H1 (cell line): ENCODE data around the gene MFGE8. TPM values are rescaled to one million over a fixed set of nuclear protein-coding genes. Genes with fewer than 3 reads are reported as not detected.

Experiments
- CTCF ChIA-PET: fragments of 300-600 bp; sonication (Branson Sonifier 250); formaldehyde crosslinking; loops from one replicate; lab custom pipeline; 2021; ENCODE audit not compliant: partially characterized antibody; lab: Charles Lee
- POLR2A ChIA-PET: fragments of 300-600 bp; sonication (Branson Sonifier 250); formaldehyde crosslinking; loops from one replicate; lab custom pipeline; 2021; ENCODE audit warnings: inconsistent platforms; ENCODE audit not compliant: partially characterized antibody; lab: Charles Lee
- DNase-seq, 2 experiments: peaks; one replicate each; pipeline versions ENCODE4 v3.0.0 to v3.0.0-alpha.2; 2010 to 2022; ENCODE audit warnings: low spot score in 2 of 2, low read depth in 1 of 2, mixed read lengths in 1 of 2
- FAIRE-seq: peaks from 2 replicates; lab custom pipeline; 2011; peaks lifted over from hg19 to GRCh38; lab: Jason Lieb, UNC
- H2AFZ ChIP-seq: 2 replicates; pipeline ENCODE4 v1.8.1; 2012; ENCODE audit warnings: low read length, inconsistent platforms
- H2AK5ac ChIP-seq: 2 replicates; pipeline ENCODE4 v1.6.1; 2013; ENCODE audit warnings: low read depth, low read length
- H2BK120ac ChIP-seq: replicated peaks from 2 replicates; pipeline ENCODE3; 2013; ENCODE audit warnings: low read depth, low read length, inconsistent platforms
- H2BK12ac ChIP-seq: 2 replicates; pipeline ENCODE4 v1.6.1; 2013; ENCODE audit warnings: low read depth, low read length
- H2BK15ac ChIP-seq: 2 replicates; pipeline ENCODE4 v1.6.1; 2013; ENCODE audit warnings: low read length
- H2BK20ac ChIP-seq: 2 replicates; pipeline ENCODE4 v1.6.1; 2013; ENCODE audit warnings: low read length
- H2BK5ac ChIP-seq: 2 replicates; pipeline ENCODE4 v1.6.1; 2013; ENCODE audit warnings: low read depth, low read length
- H3K14ac ChIP-seq: 2 replicates; pipeline ENCODE4 v1.6.1; 2013; ENCODE audit warnings: inconsistent platforms; ENCODE audit not compliant: insufficient read length
- H3K18ac ChIP-seq: 2 replicates; pipeline ENCODE4 v1.6.1; 2013; ENCODE audit warnings: low read length; ENCODE audit errors: extremely low read depth
- H3K23ac ChIP-seq: 2 replicates; pipeline ENCODE4 v1.6.1; 2013; ENCODE audit warnings: inconsistent platforms; ENCODE audit not compliant: insufficient read length
- H3K23me2 ChIP-seq: 2 replicates; pipeline ENCODE4 v1.6.1; 2013; ENCODE audit warnings: low read depth, low read length
- H3K27ac ChIP-seq: 2 replicates; pipeline ENCODE4 v1.6.1; 2011; ENCODE audit warnings: low read depth, low read length, inconsistent platforms
- H3K27me3 ChIP-seq, 4 experiments: replicated peaks in 1 of 4; 1 replicate in 1 of 4; 2 replicates in 3 of 4; pipeline versions ENCODE4 v1.6.1 to v1.8.1; 2011 to 2013; ENCODE audit warnings: low read length in 3 of 4, mild to moderate bottlenecking in 3 of 4, inconsistent platforms in 2 of 4, mixed read lengths in 2 of 4, moderate library complexity in 1 of 4; ENCODE audit not compliant: control insufficient read depth in 3 of 4, insufficient read depth in 3 of 4; ENCODE audit errors: extremely low read depth in 1 of 4
- H3K36me3 ChIP-seq, 4 experiments: 2 replicates each; pipeline versions ENCODE4 v1.6.1 to v1.8.1; 2011 to 2013; ENCODE audit warnings: mild to moderate bottlenecking in 4 of 4, low read length in 3 of 4, moderate library complexity in 2 of 4, control low read depth in 1 of 4, inconsistent platforms in 1 of 4; ENCODE audit not compliant: insufficient read depth in 4 of 4, control insufficient read depth in 2 of 4
- H3K4ac ChIP-seq: replicated peaks from 2 replicates; pipeline ENCODE3; 2013; ENCODE audit warnings: low read length, low read depth, mixed read lengths, inconsistent platforms; ENCODE audit not compliant: insufficient read length
- H3K4me1 ChIP-seq, 4 experiments: replicated peaks in 1 of 4; 1 replicate in 1 of 4; 2 replicates in 3 of 4; pipeline versions ENCODE4 v1.6.1 to v1.8.1; 2011 to 2013; ENCODE audit warnings: low read length in 3 of 4, inconsistent platforms in 2 of 4, mixed read lengths in 1 of 4; ENCODE audit not compliant: insufficient read depth in 4 of 4, control insufficient read depth in 3 of 4
- H3K4me2 ChIP-seq, 2 experiments: 2 replicates each; pipeline versions ENCODE4 v1.6.1 to v1.8.1; 2011 to 2013; ENCODE audit warnings: low read depth in 2 of 2, low read length in 2 of 2, control low read depth in 1 of 2, inconsistent platforms in 1 of 2, mild to moderate bottlenecking in 1 of 2; ENCODE audit not compliant: insufficient read depth in 1 of 2
- H3K4me3 ChIP-seq, 4 experiments: fragments of 200-600, 300-600 bp in 1 of 4; sonication (generic), shearing (Covaris generic), sonication (Bioruptor Twin) in 1 of 4; 2 replicates each; pipeline versions ENCODE4 v1.5.1 to v1.8.1; 2011 to 2016; ENCODE audit warnings: low read length in 4 of 4, low read depth in 3 of 4, control low read depth in 2 of 4, inconsistent platforms in 2 of 4, mild to moderate bottlenecking in 2 of 4, mixed read lengths in 1 of 4, moderate library complexity in 1 of 4; ENCODE audit not compliant: insufficient read depth in 2 of 4; ENCODE audit errors: extremely low read depth in 1 of 4
- H3K56ac ChIP-seq: replicated peaks from 2 replicates; pipeline ENCODE3; 2013; ENCODE audit warnings: low read depth, mild to moderate bottlenecking, mixed read lengths, low read length, inconsistent platforms; ENCODE audit not compliant: insufficient read length
- H3K79me1 ChIP-seq: 2 replicates; pipeline ENCODE4 v1.6.1; 2013; ENCODE audit warnings: low read depth, low read length, control low read depth
- H3K79me2 ChIP-seq, 2 experiments: 2 replicates each; pipeline versions ENCODE4 v1.6.1 to v1.8.1; 2012 to 2013; ENCODE audit warnings: low read length in 2 of 2, mild to moderate bottlenecking in 2 of 2, inconsistent platforms in 1 of 2; ENCODE audit not compliant: insufficient read depth in 2 of 2, control insufficient read depth in 1 of 2
- H3K9ac ChIP-seq, 4 experiments: replicated peaks in 1 of 4; 1 replicate in 1 of 4; 2 replicates in 3 of 4; pipeline versions ENCODE4 v1.6.1 to v1.8.1; 2011 to 2013; ENCODE audit warnings: low read depth in 3 of 4, low read length in 3 of 4, control low read depth in 2 of 4, mild to moderate bottlenecking in 2 of 4, moderate library complexity in 2 of 4, inconsistent platforms in 1 of 4; ENCODE audit errors: extremely low read depth in 1 of 4
- H3K9me3 ChIP-seq, 2 experiments: 2 replicates each; pipeline versions ENCODE4 v1.6.1 to v1.8.1; 2012 to 2013; ENCODE audit warnings: mild to moderate bottlenecking in 2 of 2, moderate library complexity in 2 of 2, control low read depth in 1 of 2, inconsistent platforms in 1 of 2, low read depth in 1 of 2, low read length in 1 of 2, mixed read lengths in 1 of 2; ENCODE audit not compliant: insufficient read depth in 2 of 2
- H4K20me1 ChIP-seq, 2 experiments: replicated peaks in 1 of 2; 2 replicates each; pipeline versions ENCODE3 to v1.8.1; 2011 to 2013; ENCODE audit warnings: inconsistent platforms in 2 of 2, low read length in 2 of 2, mild to moderate bottlenecking in 1 of 2; ENCODE audit not compliant: insufficient read depth in 2 of 2, control insufficient read depth in 1 of 2
- H4K5ac ChIP-seq: 2 replicates; pipeline ENCODE4 v1.6.1; 2013; ENCODE audit warnings: low read length, low read depth, mixed read lengths, inconsistent platforms; ENCODE audit not compliant: insufficient read length
- H4K8ac ChIP-seq: 2 replicates; pipeline ENCODE4 v1.8.0; 2013; ENCODE audit warnings: mild to moderate bottlenecking, moderate library complexity, low read length, inconsistent platforms; ENCODE audit not compliant: insufficient read depth; ENCODE audit errors: extremely low read depth
- H4K91ac ChIP-seq: replicated peaks from 2 replicates; pipeline ENCODE3; 2013; ENCODE audit warnings: low read length, mixed read lengths, inconsistent platforms; ENCODE audit not compliant: insufficient read length
- BRCA1 ChIP-seq: IDR thresholded peaks from 2 replicates; pipeline ENCODE4 v1.6.1; 2012; ENCODE audit warnings: low read depth, low read length, improper control_type of control experiment
- MAX ChIP-seq: IDR thresholded peaks from 2 replicates; pipeline ENCODE4 v1.6.1; 2012; ENCODE audit warnings: inconsistent platforms
- POLR2AphosphoS5 ChIP-seq: IDR thresholded peaks from 2 replicates; pipeline ENCODE4 v1.6.1; 2011; ENCODE audit warnings: low read depth, low read length
- RNF2 ChIP-seq: fragments of 200-900, 300-1000 bp; sonication (generic); IDR thresholded peaks from 2 replicates; pipeline ENCODE4 v1.7.1; 2016; ENCODE audit warnings: borderline replicate concordance, low read depth, mild to moderate bottlenecking, antibody characterized with exemption, low read length; ENCODE audit not compliant: poor library complexity, severe bottlenecking; ENCODE audit errors: missing control alignments
- RXRA ChIP-seq: IDR thresholded peaks from 2 replicates; pipeline ENCODE4 v1.6.1; 2011; ENCODE audit warnings: low read depth, mild to moderate bottlenecking, low read length, moderate library complexity; ENCODE audit not compliant: insufficient read depth
- SIRT6 ChIP-seq: IDR thresholded peaks from one replicate; pipeline ENCODE4 v1.7.1; 2012; ENCODE audit warnings: low read length, inconsistent platforms
- SP2 ChIP-seq: IDR thresholded peaks from 2 replicates; pipeline ENCODE4 v1.6.1; 2012; ENCODE audit warnings: mild to moderate bottlenecking, low read length, inconsistent platforms
- SUZ12 ChIP-seq: fragments of 200-600 bp; sonication (generic); IDR thresholded peaks from 2 replicates; pipeline ENCODE4 v1.6.1; 2012; ENCODE audit warnings: mild to moderate bottlenecking, inconsistent platforms, low read length, moderate library complexity, mixed read lengths
- TEAD4 ChIP-seq: IDR thresholded peaks from 2 replicates; pipeline ENCODE4 v1.6.1; 2012; ENCODE audit warnings: low read depth, low read length, inconsistent platforms, mixed read lengths
- WGBS, 2 experiments: shearing (Covaris generic) in 1 of 2; methylation state at CpG; one replicate each; pipeline versions ENCODE4 v1.1.6 to v1.1.7; 2013 to 2015; ENCODE audit warnings: low lambda C conversion rate in 2 of 2, mixed read lengths in 2 of 2, inconsistent platforms in 1 of 2, low coverage in 1 of 2, missing lambda C conversion rate in 1 of 2; ENCODE audit not compliant: insufficient replicate concordance in 2 of 2, insufficient coverage in 1 of 2, insufficient read length in 1 of 2; ENCODE audit errors: extremely low coverage in 1 of 2, missing lambda C conversion rate in 1 of 2; 5-methylcytosine and 5-hydroxymethylcytosine counted together
- polyA plus RNA-seq, 7 experiments: library from polyadenylated mRNA; depleted of rRNA in 3 of 7; stranded (reverse) in 5 of 7; unstranded in 2 of 7; fragments of >200 nt in 5 of 7; fragments of 200-250 nt in 2 of 7; gene quantifications; 1 replicate in 5 of 7; 2 replicates in 1 of 7; 4 replicates in 1 of 7; pipeline versions ENCODE4 v1.2.1 to v1.2.3, GENCODE V29; 2011 to 2013; ENCODE audit warnings: missing spikeins in 2 of 7, mixed read lengths in 2 of 7
- total RNA-seq: library from RNA; stranded (reverse); fragmentation: NEBNext Ultra II Directional; extraction: Animal tissue kit (Norgen Biotek cat#: 25700); gene quantifications from 2 replicates; pipeline ENCODE4 v1.2.1, GENCODE V29; 2021

MFGE8 gene
- total and polyA plus RNA-seq, 2 of the 8 experiments (the other 6 are each of a cell fraction or from before 2014, with no cell fraction given), result 1,237 to 2,117 TPM

- Histone ChIP-seq H3K4me3 (no peak overlapping the region), H3K4me2 (no peak overlapping the region), H3K27me3 (no peaks in the 10 kb centered on the region), H2BK120ac (no peak overlapping the region), H3K23me2 (no peaks in the 10 kb centered on the region), H4K91ac (no peak overlapping the region), H3K79me1 (no peaks in the 10 kb centered on the region), H2BK5ac (0 out of 2 replicates have a peak overlapping the region, but pooled peaks have one; percentile 9), H3K9ac (no peak overlapping the region), H2BK15ac (no peak overlapping the region), H3K56ac (no peak overlapping the region), H3K79me2 (no peaks in the 10 kb centered on the region), H4K5ac (no peak overlapping the region), H2BK20ac (no peak overlapping the region), H3K14ac (no peak overlapping the region), H2BK12ac (no peak overlapping the region), H3K4ac (no peak overlapping the region), H2AK5ac (no peak overlapping the region)
- no peak for DNase-seq
- WGBS, 2 experiments, result 91% methylated on average over 15 of the region's 15 CpGs; no CpG with 5 or more reads in 1 of the 2 experiments
- no peak for FAIRE-seq
- no peak for TF ChIP-seq RXRA
- TF ChIP-seq SP2, result no peak
- TF ChIP-seq MAX, result no peak
- no peak for TF ChIP-seq POLR2AphosphoS5
- TF ChIP-seq SIRT6, result no peak
- TF ChIP-seq TEAD4, result no peak
- TF ChIP-seq SUZ12, result no peak
- TF ChIP-seq BRCA1, result no peak
- no peak for TF ChIP-seq RNF2
- TF ChIP-seq, all 59 proteins: peak for 0
- H3K27ac ChIP-seq, result no peak overlapping the region
- peaks cover 0 to 17% (median 5%) of the 10 kb centered on the region in 4 experiments; a peak in 5 of 8 replicates for H3K36me3 ChIP-seq
- no peak overlapping the region for H3K18ac ChIP-seq
- H2AFZ ChIP-seq, result no peak overlapping the region
- ChIA-PET CTCF (interaction anchor here (0.7 to 1.3 kb wide), 3 partner anchors 90 to 304 kb away, joined by 3 to 4 read pairs (median 3); no protein-coding TSS in a partner anchor), POLR2A (no interaction called here)
- no peak overlapping the region for H4K8ac ChIP-seq
- no peak overlapping the region for H3K23ac ChIP-seq
- peaks cover 0 to 2% of the 10 kb centered on the region in 2 experiments for H4K20me1 ChIP-seq
- H3K4me1 ChIP-seq, result peaks cover 0 to 6% (median 2%) of the 10 kb centered on the region in 4 experiments; a peak in 4 of 7 replicates
- H3K9me3 ChIP-seq, result no peaks in the 10 kb centered on the region
These were observed 38.9 kb downstream of the MFGE8 start for GRCh38 chr15:88874275-88874674.
